Left hindlimb (tissue), 1 donor: Measurements from ENCODE around the gene LHX5.

Experiments used
- DNase-seq: peaks from one replicate; pipeline ENCODE4 v3.0.0-alpha.2; 2018

Gene LHX5

GRCh38 chr12:113477171-113477841 is 5.6 kb upstream of the LHX5 start:
- no peak for DNase-seq

DNA sequence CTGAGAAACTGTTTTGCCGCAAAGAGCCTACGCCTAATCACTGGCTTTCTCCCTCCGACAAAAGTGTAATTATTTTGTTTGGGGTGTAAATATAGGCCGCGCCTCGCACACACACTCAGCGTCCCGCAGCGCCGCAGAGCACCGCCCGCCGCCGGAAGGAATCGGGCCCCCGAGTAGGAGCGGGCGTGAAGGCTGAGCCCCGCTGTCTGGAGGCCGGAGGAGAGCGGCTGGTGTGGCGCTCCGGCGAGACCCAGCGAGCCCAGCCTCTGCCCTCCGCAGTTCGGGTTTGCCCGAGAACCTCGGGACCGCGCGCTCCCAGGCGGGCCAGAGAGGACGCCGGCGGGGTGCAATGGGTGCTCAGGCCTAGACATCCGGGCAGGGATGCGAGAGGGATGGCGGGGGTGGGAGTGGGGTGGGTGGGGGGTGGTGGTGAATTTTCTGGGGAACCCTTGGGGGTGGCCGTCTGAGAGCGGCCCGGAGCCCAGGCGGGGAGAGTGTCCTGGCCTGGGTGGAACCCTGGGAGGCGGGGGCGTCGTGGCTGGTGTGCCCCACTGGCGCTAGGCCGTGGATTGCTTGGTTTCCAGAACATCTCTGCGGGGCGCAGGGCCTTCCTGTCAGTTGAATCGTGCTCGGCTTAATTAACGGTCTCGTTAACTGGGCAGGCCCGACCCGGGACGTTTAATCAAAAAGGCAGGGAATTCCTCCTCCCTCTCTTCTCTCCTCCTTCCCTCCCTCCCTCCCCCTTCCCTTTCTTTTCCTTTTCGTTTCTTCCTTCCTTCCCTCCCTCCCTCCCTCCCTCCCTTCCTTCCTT is 4.7 kb upstream of the LHX5 start:
- no peak for DNase-seq

- no peak for DNase-seq
These were observed 3.9 kb upstream of the LHX5 start for GRCh38 chr12:113475451-113476175.

- DNase-seq: no peak
These were observed 3.2 kb upstream of the LHX5 start for GRCh38 chr12:113474635-113475436.

GRCh38 chr12:113473942-113474341 is 2.3 kb upstream of the LHX5 start:
- DNase-seq: no peak

DNA sequence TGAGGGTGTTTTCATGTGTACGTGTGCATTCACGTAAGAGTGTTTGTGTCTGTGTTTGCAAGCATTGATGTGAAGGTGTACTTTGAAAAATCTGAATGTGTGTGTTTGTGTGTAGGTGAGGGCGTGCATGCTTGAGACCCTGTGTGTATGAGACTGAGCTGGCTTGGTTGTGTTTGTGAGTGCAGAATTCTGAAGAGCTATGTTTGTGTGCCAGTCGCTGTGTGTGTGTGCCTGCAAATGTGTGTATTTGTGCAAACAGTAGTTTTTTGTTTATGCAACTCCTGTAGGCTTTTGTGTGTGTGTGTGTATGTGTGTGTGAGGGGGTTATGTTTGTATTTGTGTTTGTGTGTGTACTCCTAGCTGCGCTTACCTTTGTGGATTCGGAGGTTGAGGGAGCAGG is 1.7 kb upstream of the LHX5 start:
- DNase-seq: no peak

DNA sequence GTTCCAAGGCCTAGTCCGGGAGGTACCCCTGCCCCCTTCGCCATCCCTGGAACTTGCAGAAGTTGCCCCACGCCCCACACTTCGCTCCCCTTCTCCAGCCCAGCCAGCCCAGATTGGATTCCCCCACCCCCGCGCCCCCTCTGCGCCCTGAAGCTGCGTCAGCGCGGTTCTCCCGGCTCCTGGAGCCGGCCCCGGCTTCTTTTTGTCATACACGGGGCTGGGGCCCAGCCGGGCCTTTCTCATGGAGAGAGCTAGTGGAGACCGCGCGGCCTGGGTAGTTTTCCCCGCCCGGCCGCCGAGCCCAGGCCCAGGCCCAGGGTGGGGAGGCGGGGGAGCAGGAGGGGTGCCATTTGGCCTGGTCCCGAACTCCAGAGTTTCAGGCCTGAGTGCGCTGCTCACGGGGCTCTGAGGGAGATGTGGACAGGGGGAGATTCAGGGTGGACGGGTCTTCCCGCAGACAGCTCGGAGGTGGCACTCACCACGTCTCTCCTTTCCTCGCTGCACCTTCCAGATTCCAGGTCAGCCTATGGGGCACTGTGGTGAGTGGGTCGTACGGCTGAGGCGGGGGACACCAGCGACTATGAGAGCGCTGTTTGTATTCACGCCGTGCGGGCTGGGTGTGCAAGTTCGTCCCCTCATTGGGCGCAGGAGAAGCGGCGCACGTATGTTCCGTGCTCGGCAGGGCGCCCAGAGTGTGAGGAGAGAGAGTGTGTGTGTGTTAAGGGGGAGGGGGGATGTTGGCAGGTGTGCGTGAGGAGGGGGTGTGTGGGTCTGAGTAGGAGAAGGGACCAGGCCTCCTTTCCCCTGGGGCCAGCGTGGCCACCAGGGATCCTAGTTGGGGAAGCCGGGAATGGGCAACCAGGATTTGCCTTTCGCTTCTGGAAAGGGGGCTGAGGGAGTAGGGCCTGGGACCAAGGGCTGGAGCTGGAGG is 785 bp upstream of the LHX5 start:
- no peak for DNase-seq

DNA sequence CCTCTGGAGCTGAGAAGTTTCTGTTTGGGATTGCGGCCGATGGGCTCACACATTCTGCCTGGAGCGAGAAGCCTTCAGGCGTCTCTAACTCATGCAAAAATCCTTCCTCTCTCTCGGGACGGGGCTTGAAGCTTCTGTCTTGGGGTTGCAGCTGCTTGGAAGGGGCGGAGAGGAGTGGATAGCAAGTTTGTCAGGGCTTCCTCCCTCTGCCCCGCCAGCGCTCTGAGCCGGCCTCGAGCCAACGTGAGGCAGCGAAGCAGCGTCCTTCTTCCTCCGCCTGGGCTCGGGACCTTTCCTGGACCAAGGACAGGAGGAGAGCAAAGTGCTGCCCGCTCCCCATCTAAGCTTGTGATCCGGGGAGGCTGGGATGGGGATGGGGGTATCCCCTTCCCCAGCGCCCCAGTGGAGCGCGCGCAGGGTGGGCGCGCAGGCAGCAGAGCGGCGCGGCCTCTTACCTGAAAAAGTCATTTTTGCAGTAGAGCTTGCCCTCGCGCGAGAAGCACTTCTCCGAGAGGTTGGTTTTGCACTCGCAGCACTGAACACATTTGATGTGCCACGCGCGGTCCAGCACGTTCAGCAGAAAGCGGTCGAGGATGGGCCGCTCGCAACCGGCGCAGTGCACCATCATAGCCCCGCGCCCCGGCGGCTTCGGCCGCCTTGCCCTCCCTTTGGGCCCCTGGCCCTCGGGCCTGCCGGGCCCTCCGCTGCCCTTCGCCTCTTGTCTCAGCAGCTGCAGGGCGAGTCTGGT is 626 bp downstream of the LHX5 start:
- DNase-seq: no peak

- no peak for DNase-seq
These were observed 1.5 kb downstream of the LHX5 start for GRCh38 chr12:113469949-113470743.

GRCh38 chr12:113469224-113469948 is 2.3 kb downstream of the LHX5 start:
- DNase-seq: no peak

DNA sequence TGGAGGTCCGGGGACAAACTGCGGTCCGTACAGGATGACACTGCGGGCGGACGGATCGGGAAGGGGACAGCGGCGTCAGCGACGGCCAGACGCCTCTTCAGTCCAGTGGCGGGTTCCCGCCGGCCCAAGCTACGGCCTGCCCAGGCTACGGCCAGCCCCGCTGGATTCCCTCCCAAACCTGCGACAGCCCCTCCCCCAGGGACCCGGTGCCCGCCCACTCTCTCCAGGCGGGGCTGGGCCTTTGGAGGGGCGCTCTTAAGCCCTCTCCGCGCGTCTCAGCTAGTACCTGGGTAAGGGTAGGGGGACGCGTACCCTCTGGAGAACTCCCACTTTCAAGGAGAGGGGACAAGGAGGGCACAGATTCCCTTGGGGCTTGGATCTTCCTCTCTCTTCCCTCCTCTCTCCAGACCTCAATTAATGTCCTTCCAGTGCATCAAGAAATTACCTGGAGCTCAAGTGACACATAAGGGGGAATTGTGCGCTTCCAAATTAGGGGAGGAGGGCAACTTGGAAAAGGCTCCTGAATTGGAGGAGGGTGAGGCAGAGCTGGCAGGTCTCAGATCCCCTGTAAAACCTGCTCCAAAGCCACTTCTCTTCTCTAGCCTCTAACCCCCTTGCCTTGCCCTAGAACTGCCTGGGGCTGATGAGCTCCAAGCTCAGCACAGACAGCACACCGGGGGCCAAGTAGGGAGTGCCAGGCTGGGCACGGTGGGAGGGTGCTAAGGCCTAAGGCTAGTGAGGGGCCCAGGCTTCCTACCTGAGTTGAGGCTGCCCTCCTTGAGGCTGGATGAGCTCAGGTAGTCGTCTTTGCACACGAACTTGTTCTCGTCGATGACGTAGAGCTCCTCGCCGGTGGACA is 3.1 kb downstream of the LHX5 start:
- DNase-seq: no peak

GRCh38 chr12:113467502-113468364 is 3.9 kb downstream of the LHX5 start:
- no peak for DNase-seq

GRCh38 chr12:113467142-113467501 is 4.5 kb downstream of the LHX5 start:
- no peak for DNase-seq

GRCh38 chr12:113466454-113467141 is 5.1 kb downstream of the LHX5 start:
- DNase-seq: no peak

GRCh38 chr12:113465808-113466453 is 5.7 kb downstream of the LHX5 start:
- no peak for DNase-seq
